IMR-90 (cell line): ENCODE data around the gene PHC3. TPM values are rescaled to one million over a fixed set of nuclear protein-coding genes. Genes with fewer than 3 reads are reported as not detected.
"Not testable (repeated sequence)": the region's sequence is repeated elsewhere in the genome, so short reads cannot be mapped to it uniquely, and the experiment has no call there.

Experiments used
- ATAC-seq: fragments of 200-7000 bp; cut with Tn5 transposase; 2 replicates; pipeline ENCODE4 v1.9.1; 2020; ENCODE audit warnings: low read depth, mild to moderate bottlenecking, moderate library complexity
- BruUV-seq: library from RNA; stranded (reverse); fragments of 400-500 nt; replicated peaks from 2 replicates; lab custom pipeline; 2021; lab: Mats Ljungman, UMichigan
- CTCF ChIA-PET: fragments of 300-600 bp; formaldehyde crosslinking; extraction: SDS; loops from one replicate; lab custom pipeline; 2021; ENCODE audit warnings: antibody characterized with exemption; lab: Yijun Ruan, JAX
- POLR2A ChIA-PET: fragments of 300-600 bp; sonication (Branson Sonifier 250); formaldehyde crosslinking; loops from one replicate; lab custom pipeline; 2022; ENCODE audit warnings: antibody characterized with exemption; ENCODE audit not compliant: unreplicated experiment; lab: Charles Lee
- DNase-seq: peaks from one replicate; pipeline ENCODE4 v3.0.0; 2013
- H2AFZ ChIP-seq: replicated peaks from 2 replicates; pipeline ENCODE3; 2013; ENCODE audit warnings: low read length, mild to moderate bottlenecking; ENCODE audit not compliant: poor library complexity
- H2AK5ac ChIP-seq: 2 replicates; pipeline ENCODE4 v1.6.1; 2013; ENCODE audit warnings: low read depth, low read length, inconsistent platforms
- H2AK9ac ChIP-seq: replicated peaks from 2 replicates; pipeline ENCODE3; 2013; ENCODE audit warnings: mild to moderate bottlenecking, low read depth, low read length, moderate library complexity; ENCODE audit not compliant: poor library complexity
- H2BK120ac ChIP-seq: 2 replicates; pipeline ENCODE4 v1.6.1; 2013; ENCODE audit warnings: low read depth, low read length, inconsistent platforms
- H2BK15ac ChIP-seq: 3 replicates; pipeline ENCODE4 v1.6.1; 2013; ENCODE audit warnings: low read depth, low read length, inconsistent platforms
- H2BK20ac ChIP-seq: 2 replicates; pipeline ENCODE4 v1.6.1; 2013; ENCODE audit warnings: low read depth, mild to moderate bottlenecking, inconsistent platforms, low read length, moderate library complexity
- H2BK5ac ChIP-seq: 2 replicates; pipeline ENCODE4 v1.6.1; 2013; ENCODE audit warnings: mild to moderate bottlenecking, low read depth, low read length, inconsistent platforms; ENCODE audit not compliant: poor library complexity, severe bottlenecking
- H3K14ac ChIP-seq: replicated peaks from 2 replicates; pipeline ENCODE4 v1.6.1; 2013; ENCODE audit warnings: low read depth, low read length, inconsistent platforms
- H3K18ac ChIP-seq: 2 replicates; pipeline ENCODE4 v1.6.1; 2013; ENCODE audit warnings: low read depth, low read length, control low read depth
- H3K23ac ChIP-seq: 2 replicates; pipeline ENCODE4 v1.6.1; 2013; ENCODE audit warnings: low read depth, low read length, inconsistent platforms
- H3K27ac ChIP-seq: 2 replicates; pipeline ENCODE4 v1.5.1; 2013; ENCODE audit warnings: mild to moderate bottlenecking, control low read depth, low read length; ENCODE audit not compliant: insufficient read depth
- H3K27me3 ChIP-seq: 2 replicates; pipeline ENCODE4 v1.6.1; 2013; ENCODE audit warnings: low read length; ENCODE audit not compliant: control insufficient read depth, insufficient read depth
- H3K36me3 ChIP-seq: 2 replicates; pipeline ENCODE4 v1.6.1; 2013; ENCODE audit warnings: low read length, mixed read lengths; ENCODE audit not compliant: control insufficient read depth, insufficient read depth
- H3K4ac ChIP-seq: 2 replicates; pipeline ENCODE4 v1.6.1; 2013; ENCODE audit warnings: low read depth, low read length, inconsistent platforms
- H3K4me1 ChIP-seq: 2 replicates; pipeline ENCODE4 v1.6.1; 2013; ENCODE audit warnings: low read length, mixed read lengths; ENCODE audit not compliant: control insufficient read depth, insufficient read depth
- H3K4me2 ChIP-seq: 2 replicates; pipeline ENCODE4 v1.6.1; 2013; ENCODE audit warnings: low read depth, mild to moderate bottlenecking, control low read depth, low read length, moderate library complexity
- H3K4me3 ChIP-seq: 2 replicates; pipeline ENCODE4 v1.5.1; 2013; ENCODE audit warnings: low read depth, mild to moderate bottlenecking, control low read depth, low read length, moderate library complexity; ENCODE audit not compliant: insufficient read depth
- H3K56ac ChIP-seq: 2 replicates; pipeline ENCODE4 v1.6.1; 2013; ENCODE audit warnings: low read length, inconsistent platforms; ENCODE audit not compliant: insufficient read depth; ENCODE audit errors: extremely low read depth
- H3K79me1 ChIP-seq, 2 experiments: 2 replicates each; pipeline ENCODE4 v1.6.1; 2013; ENCODE audit warnings: low read length in 2 of 2, inconsistent platforms in 1 of 2, low read depth in 1 of 2
- H3K9ac ChIP-seq: 2 replicates; pipeline ENCODE4 v1.6.1; 2013; ENCODE audit warnings: low read depth, low read length, control low read depth
- H3K9me1 ChIP-seq: 2 replicates; pipeline ENCODE4 v1.6.1; 2013; ENCODE audit warnings: low read length, inconsistent platforms; ENCODE audit not compliant: insufficient read depth
- H3K9me3 ChIP-seq: 2 replicates; pipeline ENCODE4 v1.6.1; 2013; ENCODE audit warnings: low read length; ENCODE audit not compliant: control insufficient read depth, insufficient read depth
- H4K20me1 ChIP-seq: 2 replicates; pipeline ENCODE4 v1.6.1; 2013; ENCODE audit warnings: low read length, inconsistent platforms; ENCODE audit not compliant: insufficient read depth
- H4K5ac ChIP-seq: 2 replicates; pipeline ENCODE4 v1.6.1; 2013; ENCODE audit warnings: mild to moderate bottlenecking, low read depth, low read length, control low read depth
- H4K8ac ChIP-seq, 2 experiments: 2 replicates each; pipeline ENCODE4 v1.6.1; 2013; ENCODE audit warnings: low read depth in 2 of 2, low read length in 2 of 2, control low read depth in 1 of 2, inconsistent platforms in 1 of 2
- H4K91ac ChIP-seq: 2 replicates; pipeline ENCODE4 v1.6.1; 2013; ENCODE audit warnings: low read depth, low read length, inconsistent platforms; ENCODE audit not compliant: insufficient read depth
- CTCF ChIP-seq: conservative IDR thresholded peaks from 2 replicates; pipeline ENCODE4 v1.5.1; 2012; ENCODE audit warnings: mild to moderate bottlenecking, low read depth, low read length, improper control_type of control experiment
- MAZ ChIP-seq: IDR thresholded peaks from 2 replicates; pipeline ENCODE4 v1.6.1; 2012; ENCODE audit warnings: low read depth, mild to moderate bottlenecking, low read length, improper control_type of control experiment, moderate library complexity, borderline replicate concordance
- SMC3 ChIP-seq: fragments of 150-350 bp; IDR thresholded peaks from 2 replicates; pipeline ENCODE4 v1.6.1; 2016; ENCODE audit warnings: low read depth, mild to moderate bottlenecking, antibody characterized with exemption, low read length, moderate library complexity
- WGBS, 2 experiments: methylation state at CpG; one replicate each; pipeline versions ENCODE4 v1.1.5 to v1.1.7; 2013; ENCODE audit warnings: missing lambda C conversion rate in 2 of 2; ENCODE audit not compliant: insufficient read length in 1 of 2; ENCODE audit errors: extremely low coverage in 2 of 2; 5-methylcytosine and 5-hydroxymethylcytosine counted together
- dilution Hi-C: fragments of 300-500 bp; cut with HindIII; formaldehyde crosslinking; loops from one replicate; pipeline ENCODE4 v1.14.3; 2018; ENCODE audit warnings: low sequenced_read_pairs; ENCODE audit not compliant: unreplicated experiment
- in situ Hi-C: fragments of 300-500 bp; cut with MboI; formaldehyde crosslinking; loops from 3 replicates; pipeline ENCODE4 v1.14.3; 2019; ENCODE audit warnings: low sequenced_read_pairs, inconsistent platforms, mixed read lengths
- intact Hi-C: fragments of 100-400 bp; cut with micrococcal nuclease; formaldehyde crosslinking; loops from 2 replicates; pipeline ENCODE4 v1.10.0; 2022
- polyA plus RNA-seq, 3 experiments: library from polyadenylated mRNA; depleted of rRNA; stranded (reverse); fragments of >200 nt; gene quantifications; 2 replicates each; pipeline ENCODE4 v1.2.3, GENCODE V29; 2012; ENCODE audit warnings: low replicate concordance in 1 of 3
- total RNA-seq: library from RNA; depleted of rRNA; stranded (reverse); fragments of >200 nt; gene quantifications from 2 replicates; pipeline ENCODE4 v1.2.3, GENCODE V29; 2012

Gene PHC3
- total and polyA plus RNA-seq, 2 of the 4 experiments (the other 2 are of a cell fraction): 18.3 to 26.3 TPM

GRCh38 chr3:170117134-170117533, 64.4 kb downstream of the PHC3 start:
- Histone ChIP-seq H2BK5ac (no peak overlapping the region), H3K9me1 (no peaks in the 10 kb centered on the region), H4K91ac (no peak overlapping the region), H3K4me3 (no peak overlapping the region), H3K9ac (no peak overlapping the region), H2AK5ac (no peak overlapping the region), H3K14ac (no peak overlapping the region), H2BK15ac (no peak overlapping the region), H2AFZ (no peak overlapping the region), H3K27me3 (no peaks in the 10 kb centered on the region), H3K79me1 (peaks cover 8 to 13% of the 10 kb centered on the region in 2 experiments; a peak in 3 of 4 replicates), H4K5ac (no peak overlapping the region), H3K23ac (no peak overlapping the region), H3K4ac (no peak overlapping the region), H2BK20ac (no peak overlapping the region), H3K27ac (no peak overlapping the region), H4K8ac (no peak overlapping the region), H4K20me1 (no peaks in the 10 kb centered on the region), H3K4me2 (no peak overlapping the region), H2BK120ac (no peak overlapping the region), H3K18ac (no peak overlapping the region), H3K9me3 (no peaks in the 10 kb centered on the region), H3K56ac (no peak overlapping the region), H3K36me3 (peaks cover 47% of the 10 kb centered on the region), H2AK9ac (no peak overlapping the region), H3K4me1 (no peaks in the 10 kb centered on the region)
- intact Hi-C loops: no loop called here
- dilution Hi-C loops: no loop called here
- ChIA-PET POLR2A (no interaction called here), CTCF (interaction anchor here (1.2 kb wide), 1 partner anchor 16 kb away, joined by 4 read pairs; no protein-coding TSS in a partner anchor)
- no peak for DNase-seq
- ATAC-seq: no peak
- BruUV-seq: no TSS peak
- TF ChIP-seq SMC3 (no peak), MAZ (no peak), CTCF (0 out of 2 replicates have a peak, but pooled peaks have one; percentile 9)
- in situ Hi-C loops: no loop called here

DNA sequence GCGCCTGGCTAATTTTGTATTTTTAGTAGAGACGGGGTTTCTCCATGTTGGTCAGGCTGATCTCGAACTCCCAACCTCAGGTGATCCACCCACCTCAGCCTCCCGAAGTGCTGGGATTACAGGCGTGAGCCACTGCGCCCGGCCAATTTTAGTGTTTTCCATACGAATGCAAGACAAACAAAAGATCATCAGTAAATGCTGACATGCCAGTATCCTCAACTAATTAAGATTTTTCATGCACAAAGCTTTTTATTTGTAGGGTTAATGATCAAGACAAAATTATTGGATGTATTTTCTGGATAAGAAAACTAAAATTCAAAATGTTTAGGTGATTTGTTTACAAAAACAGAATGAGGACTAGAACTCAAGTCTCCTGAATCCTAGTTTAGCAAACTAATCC, 67.4 kb downstream of the PHC3 start:
- intact Hi-C loops: loop anchor here (5.0 kb wide), 1 partner anchor 58 kb away; no protein-coding TSS in a partner anchor

More for the DNA sequence above, 67.4 kb downstream of the PHC3 start:
- dilution Hi-C loops, H2AK5ac ChIP-seq, H2AK9ac ChIP-seq, H3K4me3 ChIP-seq, BruUV-seq, H3K9ac ChIP-seq, H4K91ac ChIP-seq, H2BK15ac ChIP-seq, ATAC-seq, H2BK120ac ChIP-seq, H2BK5ac ChIP-seq, H2AFZ ChIP-seq, in situ Hi-C loops, H3K9me3 ChIP-seq, H3K4ac ChIP-seq, DNase-seq, H3K18ac ChIP-seq, H3K27me3 ChIP-seq, H2BK20ac ChIP-seq, H4K20me1 ChIP-seq, H3K56ac ChIP-seq, H4K5ac ChIP-seq, H3K23ac ChIP-seq, H3K9me1 ChIP-seq, H3K4me2 ChIP-seq, H3K14ac ChIP-seq, POLR2A ChIA-PET, H4K8ac ChIP-seq, CTCF ChIA-PET, H3K4me1 ChIP-seq, H3K27ac ChIP-seq: not testable (repeated sequence)
- Histone ChIP-seq H3K36me3 (peaks cover 36% of the 10 kb centered on the region), H3K79me1 (peaks cover 11 to 19% of the 10 kb centered on the region in 2 experiments; a peak in 3 of 4 replicates)
- no CpG with 5 or more reads among the region's 8 CpGs for WGBS, 2 experiments
